Measurements from ENCODE around the gene MCRS1. TPM values are rescaled to one million over a fixed set of nuclear protein-coding genes. Genes with fewer than 3 reads are reported as not detected.

Gene MCRS1
- total and polyA plus RNA-seq, 2 donors (not counting 3 experiments of a cell fraction or from before 2014, with no cell fraction given), result 71.1 to 99.3 TPM

DNA sequence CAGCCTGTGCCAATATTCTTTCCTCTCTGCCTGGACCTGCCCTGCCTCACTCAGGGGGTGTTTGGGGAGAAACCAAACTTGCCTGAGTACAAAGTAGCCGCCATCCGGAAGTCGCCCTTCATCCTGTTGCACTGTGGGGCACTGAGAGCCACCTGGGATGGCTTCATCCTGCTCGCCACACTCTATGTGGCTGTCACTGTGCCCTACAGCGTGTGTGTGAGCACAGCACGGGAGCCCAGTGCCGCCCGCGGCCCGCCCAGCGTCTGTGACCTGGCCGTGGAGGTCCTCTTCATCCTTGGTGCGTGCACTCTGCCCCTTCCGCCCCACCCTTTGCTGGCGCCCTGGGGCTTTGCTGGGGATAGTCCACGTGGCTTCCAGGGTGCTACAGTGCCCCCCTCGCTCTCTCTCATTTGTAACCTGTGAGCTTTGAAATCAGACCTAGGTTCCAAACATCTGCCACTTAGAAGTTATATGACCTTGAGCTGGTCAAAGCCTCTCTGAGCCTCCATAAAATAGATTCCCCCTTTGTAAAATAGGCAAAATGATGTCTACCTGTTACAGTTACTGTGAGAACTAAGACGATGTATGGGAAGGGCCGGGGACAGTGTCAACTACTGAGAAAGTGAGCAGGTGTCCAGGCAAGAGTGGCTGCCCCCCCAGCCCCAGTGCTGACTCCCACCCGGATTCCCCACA, 24.6 kb downstream of the MCRS1 start:
- dilution Hi-C loops (cut with MboI; ENCODE audit: extremely low pct_ligation_motif_present, low sequenced_read_pairs) (no loop called here), intact Hi-C loops (cut with micrococcal nuclease) (no loop called here)
- TF ChIP-seq EZH2 (IDR thresholded peaks at IDR 0.05; ENCODE audit: borderline replicate concordance, low read depth, low read length, severe bottlenecking), result peak; percentile 40
- TF ChIP-seq, protein P1, sequence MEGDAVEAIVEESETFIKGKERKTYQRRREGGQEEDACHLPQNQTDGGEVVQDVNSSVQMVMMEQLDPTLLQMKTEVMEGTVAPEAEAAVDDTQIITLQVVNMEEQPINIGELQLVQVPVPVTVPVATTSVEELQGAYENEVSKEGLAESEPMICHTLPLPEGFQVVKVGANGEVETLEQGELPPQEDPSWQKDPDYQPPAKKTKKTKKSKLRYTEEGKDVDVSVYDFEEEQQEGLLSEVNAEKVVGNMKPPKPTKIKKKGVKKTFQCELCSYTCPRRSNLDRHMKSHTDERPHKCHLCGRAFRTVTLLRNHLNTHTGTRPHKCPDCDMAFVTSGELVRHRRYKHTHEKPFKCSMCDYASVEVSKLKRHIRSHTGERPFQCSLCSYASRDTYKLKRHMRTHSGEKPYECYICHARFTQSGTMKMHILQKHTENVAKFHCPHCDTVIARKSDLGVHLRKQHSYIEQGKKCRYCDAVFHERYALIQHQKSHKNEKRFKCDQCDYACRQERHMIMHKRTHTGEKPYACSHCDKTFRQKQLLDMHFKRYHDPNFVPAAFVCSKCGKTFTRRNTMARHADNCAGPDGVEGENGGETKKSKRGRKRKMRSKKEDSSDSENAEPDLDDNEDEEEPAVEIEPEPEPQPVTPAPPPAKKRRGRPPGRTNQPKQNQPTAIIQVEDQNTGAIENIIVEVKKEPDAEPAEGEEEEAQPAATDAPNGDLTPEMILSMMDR (IDR thresholded peaks at IDR 0.05; ENCODE audit: extremely low read depth in 1 of 2, insufficient read depth in 1 of 2, low read depth in 1 of 2, low read length in 2 of 2), result no peak
- peaks cover 15 to 18% of the 10 kb centered on the region in 2 experiments for H3K27me3 ChIP-seq (ENCODE audit: control insufficient read depth in 2 of 2, insufficient read depth in 2 of 2, low read length in 2 of 2)
- H3K9me3 ChIP-seq (replicated peaks; ENCODE audit: control insufficient read depth, insufficient read depth, low read length), result no peaks in the 10 kb centered on the region
- FAIRE-seq (no peak), DNase-seq (ENCODE audit: low read depth, low spot score) (no peak)
- H3K4me3 ChIP-seq (replicated peaks in 1 of 3; ENCODE audit: insufficient read depth in 1 of 3, low read depth in 1 of 3, low read length in 3 of 3), result no peak overlapping the region
- no peaks in the 10 kb centered on the region for H3K79me2 ChIP-seq (ENCODE audit: control insufficient read depth, insufficient read depth, low read length)
- no peaks in the 10 kb centered on the region for H3K4me1 ChIP-seq (ENCODE audit: control insufficient read depth, extremely low read depth, insufficient read depth, low read length)
- H4K20me1 ChIP-seq (replicated peaks; ENCODE audit: control insufficient read depth, extremely low read depth, insufficient read depth, low read length), result no peaks in the 10 kb centered on the region
- no peak overlapping the region for H3K4me2 ChIP-seq (ENCODE audit: insufficient read depth, low read length)
- POLR2A ChIA-PET, result no interaction called here
- no peaks in the 10 kb centered on the region for H3K9me1 ChIP-seq (replicated peaks; ENCODE audit: control insufficient read depth, extremely low read depth, insufficient read depth, low read length)
- H3K27ac ChIP-seq (ENCODE audit: insufficient read depth, low read depth, low read length), result no peak overlapping the region
- CTCF ChIA-PET, result interaction anchor here (0.9 to 2.1 kb wide), 3 partner anchors 185 to 248 kb away, joined by 3 to 9 read pairs (median 4); partner anchors contain the start of gene PRPH
- H3K9ac ChIP-seq (replicated peaks; ENCODE audit: extremely low read depth, insufficient read depth, low read length), result no peak overlapping the region
- H2AFZ ChIP-seq (ENCODE audit: low read depth, low read length), result no peak overlapping the region
- no peaks in the 10 kb centered on the region for H3K36me3 ChIP-seq (ENCODE audit: control insufficient read depth in 2 of 2, extremely low read depth in 1 of 2, insufficient read depth in 2 of 2, low read length in 2 of 2)
- no TSS peak for BruUV-seq (replicated peaks)

- no peak for DNase-seq (ENCODE audit: low read depth, low spot score)
- Histone ChIP-seq H3K9me1 (replicated peaks; ENCODE audit: control insufficient read depth, extremely low read depth, insufficient read depth, low read length) (no peaks in the 10 kb centered on the region), H3K9me3 (replicated peaks; ENCODE audit: control insufficient read depth, insufficient read depth, low read length) (no peaks in the 10 kb centered on the region), H3K4me3 (replicated peaks in 1 of 3; ENCODE audit: insufficient read depth in 1 of 3, low read depth in 1 of 3, low read length in 3 of 3) (no peak overlapping the region), H3K27ac (ENCODE audit: insufficient read depth, low read depth, low read length) (no peak overlapping the region), H3K4me1 (ENCODE audit: control insufficient read depth, extremely low read depth, insufficient read depth, low read length) (peaks cover 5% of the 10 kb centered on the region), H3K36me3 (ENCODE audit: control insufficient read depth in 2 of 2, extremely low read depth in 1 of 2, insufficient read depth in 2 of 2, low read length in 2 of 2) (no peaks in the 10 kb centered on the region), H3K27me3 (ENCODE audit: control insufficient read depth in 2 of 2, insufficient read depth in 2 of 2, low read length in 2 of 2) (peaks cover 17 to 25% of the 10 kb centered on the region in 2 experiments), H3K4me2 (ENCODE audit: insufficient read depth, low read length) (no peak overlapping the region), H3K9ac (replicated peaks; ENCODE audit: extremely low read depth, insufficient read depth, low read length) (no peak overlapping the region), H3K79me2 (ENCODE audit: control insufficient read depth, insufficient read depth, low read length) (no peaks in the 10 kb centered on the region), H4K20me1 (replicated peaks; ENCODE audit: control insufficient read depth, extremely low read depth, insufficient read depth, low read length) (no peaks in the 10 kb centered on the region), H2AFZ (ENCODE audit: low read depth, low read length) (no peak overlapping the region)
- no TSS peak for BruUV-seq (replicated peaks)
- FAIRE-seq, result no peak
- POLR2A ChIA-PET, result no interaction called here
- CTCF ChIA-PET, result interaction anchor here (0.9 to 1.4 kb wide), 2 partner anchors 184 to 247 kb away, joined by 3 to 4 read pairs; partner anchors contain the start of gene PRPH
- intact Hi-C loops (cut with micrococcal nuclease) (no loop called here), dilution Hi-C loops (cut with MboI; ENCODE audit: extremely low pct_ligation_motif_present, low sequenced_read_pairs) (no loop called here)
- TF ChIP-seq GATA2 (IDR thresholded peaks at IDR 0.05; ENCODE audit: insufficient read depth, insufficient read length, low read depth, low read length) (no peak), JUN (IDR thresholded peaks at IDR 0.05; ENCODE audit: borderline replicate concordance, insufficient read depth, insufficient read length, low read depth) (no peak), EZH2 (IDR thresholded peaks at IDR 0.05; ENCODE audit: borderline replicate concordance, low read depth, low read length, severe bottlenecking) (no peak), POLR2AphosphoS5 (IDR thresholded peaks at IDR 0.05; ENCODE audit: insufficient read depth, low read depth, low read length) (no peak), FOS (IDR thresholded peaks at IDR 0.05; ENCODE audit: borderline replicate concordance, insufficient read depth, low read length) (no peak), MAX (IDR thresholded peaks at IDR 0.05; ENCODE audit: insufficient read depth, insufficient read length) (no peak), MYC (IDR thresholded peaks at IDR 0.05; ENCODE audit: low read depth, low read length) (no peak), POLR2A (IDR thresholded peaks at IDR 0.05; ENCODE audit: low read depth, low read length) (no peak)
- TF ChIP-seq, protein P1 (IDR thresholded peaks at IDR 0.05; ENCODE audit: extremely low read depth in 1 of 2, insufficient read depth in 1 of 2, low read depth in 1 of 2, low read length in 2 of 2), result no peak
These were observed 25.3 kb downstream of the MCRS1 start for GRCh38 chr12:49542592-49543160.
